Measurements from ENCODE around the gene CA10. TPM values are rescaled to one million over a fixed set of nuclear protein-coding genes. Genes with fewer than 3 reads are reported as not detected.

Gene CA10
- polyA plus RNA-seq, 1 donor (not counting 4 experiments of a cell fraction or from before 2014, with no cell fraction given): 2.9 TPM

DNA sequence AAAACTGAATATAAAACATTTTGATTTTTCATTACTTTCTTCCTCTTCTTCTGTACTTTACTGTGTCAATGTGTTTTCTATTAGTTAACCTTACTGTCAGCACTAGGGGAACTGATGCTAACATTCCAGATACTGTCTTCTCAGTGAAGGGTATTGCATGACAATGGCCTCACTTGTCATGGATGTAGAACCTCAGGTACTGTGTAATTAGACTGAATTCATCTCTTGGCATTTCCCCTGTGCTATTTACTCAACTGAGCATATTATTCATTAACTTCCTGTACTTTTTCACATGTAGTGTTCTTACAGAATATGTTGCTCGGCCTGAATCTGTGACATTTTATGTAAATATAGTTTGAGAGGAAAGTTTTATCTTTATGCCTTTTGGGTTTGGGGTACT lies 237.0 kb downstream of the CA10 start:
- no peak for DNase-seq (ENCODE audit: low read depth, low spot score)
- Histone ChIP-seq H2AFZ (ENCODE audit: control insufficient read depth, low read length) (no peak overlapping the region), H3K27ac (ENCODE audit: control insufficient read depth, insufficient read depth, low read length) (no peak overlapping the region), H3K4me2 (ENCODE audit: control insufficient read depth, extremely low read depth, insufficient read depth, low read depth, low read length) (no peak overlapping the region), H3K9me1 (ENCODE audit: control insufficient read depth, extremely low read depth, insufficient read depth, low read length) (no peaks in the 10 kb centered on the region), H3K4me1 (ENCODE audit: control insufficient read depth, extremely low read depth, insufficient read depth, low read length) (no peaks in the 10 kb centered on the region), H3K27me3 (ENCODE audit: control insufficient read depth, extremely low read depth, insufficient read depth, low read length) (no peaks in the 10 kb centered on the region), H4K20me1 (ENCODE audit: control insufficient read depth, extremely low read depth, insufficient read depth, low read length) (no peaks in the 10 kb centered on the region), H3K9ac (ENCODE audit: control insufficient read depth, extremely low read depth, insufficient read depth, low read length) (no peak overlapping the region), H3K79me2 (ENCODE audit: control insufficient read depth, insufficient read depth, low read length) (no peaks in the 10 kb centered on the region), H3K4me3 (ENCODE audit: control insufficient read depth in 2 of 3, extremely low read depth in 1 of 3, insufficient read depth in 2 of 3, low read depth in 1 of 3, low read length in 3 of 3) (no peak overlapping the region), H3K9me3 (ENCODE audit: control insufficient read depth, low read depth, low read length) (no peaks in the 10 kb centered on the region), H3K36me3 (ENCODE audit: control insufficient read depth in 2 of 2, extremely low read depth in 1 of 2, insufficient read depth in 2 of 2, low read length in 2 of 2) (no peaks in the 10 kb centered on the region)
- TF ChIP-seq EZH2 (IDR thresholded peaks at IDR 0.05; ENCODE audit: low read length): no peak
- TF ChIP-seq, protein P1, sequence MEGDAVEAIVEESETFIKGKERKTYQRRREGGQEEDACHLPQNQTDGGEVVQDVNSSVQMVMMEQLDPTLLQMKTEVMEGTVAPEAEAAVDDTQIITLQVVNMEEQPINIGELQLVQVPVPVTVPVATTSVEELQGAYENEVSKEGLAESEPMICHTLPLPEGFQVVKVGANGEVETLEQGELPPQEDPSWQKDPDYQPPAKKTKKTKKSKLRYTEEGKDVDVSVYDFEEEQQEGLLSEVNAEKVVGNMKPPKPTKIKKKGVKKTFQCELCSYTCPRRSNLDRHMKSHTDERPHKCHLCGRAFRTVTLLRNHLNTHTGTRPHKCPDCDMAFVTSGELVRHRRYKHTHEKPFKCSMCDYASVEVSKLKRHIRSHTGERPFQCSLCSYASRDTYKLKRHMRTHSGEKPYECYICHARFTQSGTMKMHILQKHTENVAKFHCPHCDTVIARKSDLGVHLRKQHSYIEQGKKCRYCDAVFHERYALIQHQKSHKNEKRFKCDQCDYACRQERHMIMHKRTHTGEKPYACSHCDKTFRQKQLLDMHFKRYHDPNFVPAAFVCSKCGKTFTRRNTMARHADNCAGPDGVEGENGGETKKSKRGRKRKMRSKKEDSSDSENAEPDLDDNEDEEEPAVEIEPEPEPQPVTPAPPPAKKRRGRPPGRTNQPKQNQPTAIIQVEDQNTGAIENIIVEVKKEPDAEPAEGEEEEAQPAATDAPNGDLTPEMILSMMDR (optimal IDR thresholded peaks at IDR 0.05 in 1 of 3, IDR thresholded peaks at IDR 0.05 in 1 of 3, conservative IDR thresholded peaks at IDR 0.05 in 1 of 3; ENCODE audit: extremely low read depth in 1 of 3, insufficient read depth in 2 of 3, low read length in 3 of 3): no peak
- FAIRE-seq: no peak
- dilution Hi-C loops (cut with MboI; ENCODE audit: extremely low pct_ligation_motif_present, low sequenced_read_pairs): no loop called here

DNA sequence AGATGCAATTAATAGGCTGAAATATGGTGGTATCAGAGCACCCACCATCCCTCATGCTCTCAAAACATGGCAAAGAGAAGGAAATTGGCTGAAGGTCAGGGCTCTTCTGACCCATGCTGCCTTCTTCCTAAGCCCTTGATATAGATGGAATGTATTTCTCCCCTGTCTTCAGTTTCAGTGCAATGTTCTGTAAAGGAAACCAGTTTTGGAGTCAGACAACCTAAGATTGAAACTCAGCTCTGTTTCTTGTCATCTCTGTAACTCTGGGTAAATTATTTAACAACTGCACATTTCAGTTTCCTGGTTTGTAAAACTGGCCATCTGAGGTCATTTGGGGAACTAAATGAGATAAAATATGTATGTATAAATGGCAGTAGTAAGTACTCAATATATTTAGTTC lies 243.9 kb downstream of the CA10 start:
- TF ChIP-seq, protein P1 (optimal IDR thresholded peaks at IDR 0.05 in 1 of 3, IDR thresholded peaks at IDR 0.05 in 1 of 3, conservative IDR thresholded peaks at IDR 0.05 in 1 of 3; ENCODE audit: extremely low read depth in 1 of 3, insufficient read depth in 2 of 3, low read length in 3 of 3): no peak
- TF ChIP-seq EZH2 (IDR thresholded peaks at IDR 0.05; ENCODE audit: low read length): no peak
- H3K9me1 ChIP-seq (ENCODE audit: control insufficient read depth, extremely low read depth, insufficient read depth, low read length): no peaks in the 10 kb centered on the region
- H3K27ac ChIP-seq (ENCODE audit: control insufficient read depth, insufficient read depth, low read length): no peak overlapping the region
- H3K9ac ChIP-seq (ENCODE audit: control insufficient read depth, extremely low read depth, insufficient read depth, low read length): no peak overlapping the region
- no peaks in the 10 kb centered on the region for H3K9me3 ChIP-seq (ENCODE audit: control insufficient read depth, low read depth, low read length)
- no peaks in the 10 kb centered on the region for H3K79me2 ChIP-seq (ENCODE audit: control insufficient read depth, insufficient read depth, low read length)
- no peak for FAIRE-seq
- no peaks in the 10 kb centered on the region for H3K36me3 ChIP-seq (ENCODE audit: control insufficient read depth in 2 of 2, extremely low read depth in 1 of 2, insufficient read depth in 2 of 2, low read length in 2 of 2)
- no peak overlapping the region for H3K4me2 ChIP-seq (ENCODE audit: control insufficient read depth, extremely low read depth, insufficient read depth, low read depth, low read length)
- H4K20me1 ChIP-seq (ENCODE audit: control insufficient read depth, extremely low read depth, insufficient read depth, low read length): no peaks in the 10 kb centered on the region
- no peak overlapping the region for H3K4me3 ChIP-seq (ENCODE audit: control insufficient read depth in 2 of 3, extremely low read depth in 1 of 3, insufficient read depth in 2 of 3, low read depth in 1 of 3, low read length in 3 of 3)
- H2AFZ ChIP-seq (ENCODE audit: control insufficient read depth, low read length): no peak overlapping the region
- DNase-seq (ENCODE audit: low read depth, low spot score): no peak
- H3K4me1 ChIP-seq (ENCODE audit: control insufficient read depth, extremely low read depth, insufficient read depth, low read length): no peaks in the 10 kb centered on the region
- no peaks in the 10 kb centered on the region for H3K27me3 ChIP-seq (ENCODE audit: control insufficient read depth, extremely low read depth, insufficient read depth, low read length)
- dilution Hi-C loops (cut with MboI; ENCODE audit: extremely low pct_ligation_motif_present, low sequenced_read_pairs): no loop called here

Data from keratinocyte (primary cell).